ENCODE measurements around the gene SLC4A1AP. TPM values are rescaled to one million over a fixed set of nuclear protein-coding genes. Genes with fewer than 3 reads are reported as not detected.

SLC4A1AP gene
- total and polyA plus RNA-seq, 2 experiments from 2014 or later = 24.3 to 29.2 TPM

DNA sequence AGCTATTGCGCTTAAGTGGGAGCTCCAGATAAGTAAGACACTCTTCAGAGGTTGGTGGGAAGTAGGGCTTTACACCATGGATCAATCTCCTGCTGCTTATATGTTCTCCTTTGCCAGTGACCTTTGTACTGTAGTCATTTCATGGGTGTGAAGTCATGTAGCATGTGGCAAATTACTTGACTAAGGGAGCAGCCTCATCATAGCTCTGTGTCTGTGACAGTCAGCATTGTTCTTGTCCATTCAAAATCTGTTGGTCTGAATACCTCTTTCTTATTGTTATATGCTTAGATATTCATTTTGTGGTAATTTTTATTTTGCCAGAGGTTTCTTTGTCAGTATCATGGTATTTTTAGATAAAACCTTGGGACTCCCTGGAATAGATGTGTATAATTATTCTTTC is 18.2 kb downstream of the SLC4A1AP start:
- H3K27ac ChIP-seq (ENCODE audit: low read depth) = no peak overlapping the region
- H3F3A ChIP-seq (replicated peaks; ENCODE audit: low read depth) = no peaks in the 10 kb centered on the region
- no peak for TF ChIP-seq CREB1 (CRISPR knock-in tag; IDR thresholded peaks at IDR 0.05; ENCODE audit: low read depth)
- TF ChIP-seq NANOG (IDR thresholded peaks at IDR 0.05; ENCODE audit: borderline replicate concordance) = no peak
- no peak for TF ChIP-seq POLR2AphosphoS5 (IDR thresholded peaks at IDR 0.05; ENCODE audit: low read depth)
- TF ChIP-seq JUNB (IDR thresholded peaks at IDR 0.05; ENCODE audit: unreplicated experiment) = no peak
- TF ChIP-seq, protein P1, sequence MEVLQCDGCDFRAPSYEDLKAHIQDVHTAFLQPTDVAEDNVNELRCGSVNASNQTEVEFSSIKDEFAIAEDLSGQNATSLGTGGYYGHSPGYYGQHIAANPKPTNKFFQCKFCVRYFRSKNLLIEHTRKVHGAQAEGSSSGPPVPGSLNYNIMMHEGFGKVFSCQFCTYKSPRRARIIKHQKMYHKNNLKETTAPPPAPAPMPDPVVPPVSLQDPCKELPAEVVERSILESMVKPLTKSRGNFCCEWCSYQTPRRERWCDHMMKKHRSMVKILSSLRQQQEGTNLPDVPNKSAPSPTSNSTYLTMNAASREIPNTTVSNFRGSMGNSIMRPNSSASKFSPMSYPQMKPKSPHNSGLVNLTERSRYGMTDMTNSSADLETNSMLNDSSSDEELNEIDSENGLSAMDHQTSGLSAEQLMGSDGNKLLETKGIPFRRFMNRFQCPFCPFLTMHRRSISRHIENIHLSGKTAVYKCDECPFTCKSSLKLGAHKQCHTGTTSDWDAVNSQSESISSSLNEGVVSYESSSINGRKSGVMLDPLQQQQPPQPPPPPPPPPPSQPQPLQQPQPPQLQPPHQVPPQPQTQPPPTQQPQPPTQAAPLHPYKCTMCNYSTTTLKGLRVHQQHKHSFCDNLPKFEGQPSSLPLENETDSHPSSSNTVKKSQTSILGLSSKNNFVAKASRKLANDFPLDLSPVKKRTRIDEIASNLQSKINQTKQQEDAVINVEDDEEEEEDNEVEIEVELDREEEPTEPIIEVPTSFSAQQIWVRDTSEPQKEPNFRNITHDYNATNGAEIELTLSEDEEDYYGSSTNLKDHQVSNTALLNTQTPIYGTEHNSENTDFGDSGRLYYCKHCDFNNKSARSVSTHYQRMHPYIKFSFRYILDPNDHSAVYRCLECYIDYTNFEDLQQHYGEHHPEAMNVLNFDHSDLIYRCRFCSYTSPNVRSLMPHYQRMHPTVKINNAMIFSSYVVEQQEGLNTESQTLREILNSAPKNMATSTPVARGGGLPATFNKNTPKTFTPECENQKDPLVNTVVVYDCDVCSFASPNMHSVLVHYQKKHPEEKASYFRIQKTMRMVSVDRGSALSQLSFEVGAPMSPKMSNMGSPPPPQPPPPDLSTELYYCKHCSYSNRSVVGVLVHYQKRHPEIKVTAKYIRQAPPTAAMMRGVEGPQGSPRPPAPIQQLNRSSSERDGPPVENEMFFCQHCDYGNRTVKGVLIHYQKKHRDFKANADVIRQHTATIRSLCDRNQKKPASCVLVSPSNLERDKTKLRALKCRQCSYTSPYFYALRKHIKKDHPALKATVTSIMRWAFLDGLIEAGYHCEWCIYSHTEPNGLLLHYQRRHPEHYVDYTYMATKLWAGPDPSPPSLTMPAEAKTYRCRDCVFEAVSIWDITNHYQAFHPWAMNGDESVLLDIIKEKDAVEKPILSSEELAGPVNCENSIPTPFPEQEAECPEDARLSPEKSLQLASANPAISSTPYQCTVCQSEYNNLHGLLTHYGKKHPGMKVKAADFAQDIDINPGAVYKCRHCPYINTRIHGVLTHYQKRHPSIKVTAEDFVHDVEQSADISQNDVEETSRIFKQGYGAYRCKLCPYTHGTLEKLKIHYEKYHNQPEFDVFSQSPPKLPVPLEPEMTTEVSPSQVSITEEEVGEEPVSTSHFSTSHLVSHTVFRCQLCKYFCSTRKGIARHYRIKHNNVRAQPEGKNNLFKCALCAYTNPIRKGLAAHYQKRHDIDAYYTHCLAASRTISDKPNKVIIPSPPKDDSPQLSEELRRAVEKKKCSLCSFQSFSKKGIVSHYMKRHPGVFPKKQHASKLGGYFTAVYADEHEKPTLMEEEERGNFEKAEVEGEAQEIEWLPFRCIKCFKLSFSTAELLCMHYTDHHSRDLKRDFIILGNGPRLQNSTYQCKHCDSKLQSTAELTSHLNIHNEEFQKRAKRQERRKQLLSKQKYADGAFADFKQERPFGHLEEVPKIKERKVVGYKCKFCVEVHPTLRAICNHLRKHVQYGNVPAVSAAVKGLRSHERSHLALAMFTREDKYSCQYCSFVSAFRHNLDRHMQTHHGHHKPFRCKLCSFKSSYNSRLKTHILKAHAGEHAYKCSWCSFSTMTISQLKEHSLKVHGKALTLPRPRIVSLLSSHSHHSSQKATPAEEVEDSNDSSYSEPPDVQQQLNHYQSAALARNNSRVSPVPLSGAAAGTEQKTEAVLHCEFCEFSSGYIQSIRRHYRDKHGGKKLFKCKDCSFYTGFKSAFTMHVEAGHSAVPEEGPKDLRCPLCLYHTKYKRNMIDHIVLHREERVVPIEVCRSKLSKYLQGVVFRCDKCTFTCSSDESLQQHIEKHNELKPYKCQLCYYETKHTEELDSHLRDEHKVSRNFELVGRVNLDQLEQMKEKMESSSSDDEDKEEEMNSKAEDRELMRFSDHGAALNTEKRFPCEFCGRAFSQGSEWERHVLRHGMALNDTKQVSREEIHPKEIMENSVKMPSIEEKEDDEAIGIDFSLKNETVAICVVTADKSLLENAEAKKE (CRISPR knock-in tag; IDR thresholded peaks at IDR 0.05) = no peak
- TF ChIP-seq, protein P2, sequence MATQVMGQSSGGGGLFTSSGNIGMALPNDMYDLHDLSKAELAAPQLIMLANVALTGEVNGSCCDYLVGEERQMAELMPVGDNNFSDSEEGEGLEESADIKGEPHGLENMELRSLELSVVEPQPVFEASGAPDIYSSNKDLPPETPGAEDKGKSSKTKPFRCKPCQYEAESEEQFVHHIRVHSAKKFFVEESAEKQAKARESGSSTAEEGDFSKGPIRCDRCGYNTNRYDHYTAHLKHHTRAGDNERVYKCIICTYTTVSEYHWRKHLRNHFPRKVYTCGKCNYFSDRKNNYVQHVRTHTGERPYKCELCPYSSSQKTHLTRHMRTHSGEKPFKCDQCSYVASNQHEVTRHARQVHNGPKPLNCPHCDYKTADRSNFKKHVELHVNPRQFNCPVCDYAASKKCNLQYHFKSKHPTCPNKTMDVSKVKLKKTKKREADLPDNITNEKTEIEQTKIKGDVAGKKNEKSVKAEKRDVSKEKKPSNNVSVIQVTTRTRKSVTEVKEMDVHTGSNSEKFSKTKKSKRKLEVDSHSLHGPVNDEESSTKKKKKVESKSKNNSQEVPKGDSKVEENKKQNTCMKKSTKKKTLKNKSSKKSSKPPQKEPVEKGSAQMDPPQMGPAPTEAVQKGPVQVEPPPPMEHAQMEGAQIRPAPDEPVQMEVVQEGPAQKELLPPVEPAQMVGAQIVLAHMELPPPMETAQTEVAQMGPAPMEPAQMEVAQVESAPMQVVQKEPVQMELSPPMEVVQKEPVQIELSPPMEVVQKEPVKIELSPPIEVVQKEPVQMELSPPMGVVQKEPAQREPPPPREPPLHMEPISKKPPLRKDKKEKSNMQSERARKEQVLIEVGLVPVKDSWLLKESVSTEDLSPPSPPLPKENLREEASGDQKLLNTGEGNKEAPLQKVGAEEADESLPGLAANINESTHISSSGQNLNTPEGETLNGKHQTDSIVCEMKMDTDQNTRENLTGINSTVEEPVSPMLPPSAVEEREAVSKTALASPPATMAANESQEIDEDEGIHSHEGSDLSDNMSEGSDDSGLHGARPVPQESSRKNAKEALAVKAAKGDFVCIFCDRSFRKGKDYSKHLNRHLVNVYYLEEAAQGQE (IDR thresholded peaks at IDR 0.05; ENCODE audit: unreplicated experiment) = no peak
- no peak for TF ChIP-seq ZNF114 (CRISPR knock-in tag; IDR thresholded peaks at IDR 0.05)
- TF ChIP-seq ZNF331 (CRISPR knock-in tag; IDR thresholded peaks at IDR 0.05; ENCODE audit: low read depth) = no peak
- no peak for TF ChIP-seq EZH2 (IDR thresholded peaks at IDR 0.05; ENCODE audit: low read depth, unreplicated experiment)
- TF ChIP-seq STAT1 (IDR thresholded peaks at IDR 0.05; ENCODE audit: unreplicated experiment) = no peak
- TF ChIP-seq, protein P3, sequence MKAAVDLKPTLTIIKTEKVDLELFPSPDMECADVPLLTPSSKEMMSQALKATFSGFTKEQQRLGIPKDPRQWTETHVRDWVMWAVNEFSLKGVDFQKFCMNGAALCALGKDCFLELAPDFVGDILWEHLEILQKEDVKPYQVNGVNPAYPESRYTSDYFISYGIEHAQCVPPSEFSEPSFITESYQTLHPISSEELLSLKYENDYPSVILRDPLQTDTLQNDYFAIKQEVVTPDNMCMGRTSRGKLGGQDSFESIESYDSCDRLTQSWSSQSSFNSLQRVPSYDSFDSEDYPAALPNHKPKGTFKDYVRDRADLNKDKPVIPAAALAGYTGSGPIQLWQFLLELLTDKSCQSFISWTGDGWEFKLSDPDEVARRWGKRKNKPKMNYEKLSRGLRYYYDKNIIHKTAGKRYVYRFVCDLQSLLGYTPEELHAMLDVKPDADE (IDR thresholded peaks at IDR 0.05) = no peak
- TF ChIP-seq, protein P4, sequence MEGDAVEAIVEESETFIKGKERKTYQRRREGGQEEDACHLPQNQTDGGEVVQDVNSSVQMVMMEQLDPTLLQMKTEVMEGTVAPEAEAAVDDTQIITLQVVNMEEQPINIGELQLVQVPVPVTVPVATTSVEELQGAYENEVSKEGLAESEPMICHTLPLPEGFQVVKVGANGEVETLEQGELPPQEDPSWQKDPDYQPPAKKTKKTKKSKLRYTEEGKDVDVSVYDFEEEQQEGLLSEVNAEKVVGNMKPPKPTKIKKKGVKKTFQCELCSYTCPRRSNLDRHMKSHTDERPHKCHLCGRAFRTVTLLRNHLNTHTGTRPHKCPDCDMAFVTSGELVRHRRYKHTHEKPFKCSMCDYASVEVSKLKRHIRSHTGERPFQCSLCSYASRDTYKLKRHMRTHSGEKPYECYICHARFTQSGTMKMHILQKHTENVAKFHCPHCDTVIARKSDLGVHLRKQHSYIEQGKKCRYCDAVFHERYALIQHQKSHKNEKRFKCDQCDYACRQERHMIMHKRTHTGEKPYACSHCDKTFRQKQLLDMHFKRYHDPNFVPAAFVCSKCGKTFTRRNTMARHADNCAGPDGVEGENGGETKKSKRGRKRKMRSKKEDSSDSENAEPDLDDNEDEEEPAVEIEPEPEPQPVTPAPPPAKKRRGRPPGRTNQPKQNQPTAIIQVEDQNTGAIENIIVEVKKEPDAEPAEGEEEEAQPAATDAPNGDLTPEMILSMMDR (conservative IDR thresholded peaks at IDR 0.05; ENCODE audit: low read depth in 2 of 2) = no peak
- DNase-seq (ENCODE audit: low spot score) (no peak), ATAC-seq (no peak)
- no peaks in the 10 kb centered on the region for H3K9me2 ChIP-seq (ENCODE audit: insufficient read depth)
- Mint-ChIP-seq H3K4me1 (no peaks in the 10 kb centered on the region), H3K27ac (no peak overlapping the region), H3K36me3 (ENCODE audit: low read depth) (peaks cover 29% of the 10 kb centered on the region), H3K9me3 (no peaks in the 10 kb centered on the region), H3K27me3 (ENCODE audit: insufficient read depth, low read depth, poor library complexity) (peaks cover 6% of the 10 kb centered on the region), H3K4me3 (no peak overlapping the region)
- no peak overlapping the region for H3K4me2 ChIP-seq
- H4K20me1 ChIP-seq (replicated peaks; ENCODE audit: insufficient read depth) = no peaks in the 10 kb centered on the region; the same call in 1 of the 2 replicates
- no peak overlapping the region for H3K4me3 ChIP-seq
- no peaks in the 10 kb centered on the region for H3K27me3 ChIP-seq (ENCODE audit: insufficient read depth)
- peaks cover 25% of the 10 kb centered on the region; the same call in 1 of the 2 replicates for H3K36me3 ChIP-seq (ENCODE audit: insufficient read depth)
- H3K4me1 ChIP-seq (ENCODE audit: insufficient read depth) = no peaks in the 10 kb centered on the region
- H3K79me2 ChIP-seq (replicated peaks; ENCODE audit: insufficient read depth) = no peaks in the 10 kb centered on the region
- no peak overlapping the region for H2AFZ ChIP-seq

Data from GM23338 (cell line).